ENCODE data around the gene SHMT2. TPM values are rescaled to one million over a fixed set of nuclear protein-coding genes. Genes with fewer than 3 reads are reported as not detected.
"Not testable (repeated sequence)": the region's sequence is repeated elsewhere in the genome, so short reads cannot be mapped to it uniquely, and the experiment has no call there.

SHMT2 gene
- total and polyA plus RNA-seq, 2 donors (not counting 1 experiment from before 2014, with no cell fraction given) = 154 to 380 TPM

DNA sequence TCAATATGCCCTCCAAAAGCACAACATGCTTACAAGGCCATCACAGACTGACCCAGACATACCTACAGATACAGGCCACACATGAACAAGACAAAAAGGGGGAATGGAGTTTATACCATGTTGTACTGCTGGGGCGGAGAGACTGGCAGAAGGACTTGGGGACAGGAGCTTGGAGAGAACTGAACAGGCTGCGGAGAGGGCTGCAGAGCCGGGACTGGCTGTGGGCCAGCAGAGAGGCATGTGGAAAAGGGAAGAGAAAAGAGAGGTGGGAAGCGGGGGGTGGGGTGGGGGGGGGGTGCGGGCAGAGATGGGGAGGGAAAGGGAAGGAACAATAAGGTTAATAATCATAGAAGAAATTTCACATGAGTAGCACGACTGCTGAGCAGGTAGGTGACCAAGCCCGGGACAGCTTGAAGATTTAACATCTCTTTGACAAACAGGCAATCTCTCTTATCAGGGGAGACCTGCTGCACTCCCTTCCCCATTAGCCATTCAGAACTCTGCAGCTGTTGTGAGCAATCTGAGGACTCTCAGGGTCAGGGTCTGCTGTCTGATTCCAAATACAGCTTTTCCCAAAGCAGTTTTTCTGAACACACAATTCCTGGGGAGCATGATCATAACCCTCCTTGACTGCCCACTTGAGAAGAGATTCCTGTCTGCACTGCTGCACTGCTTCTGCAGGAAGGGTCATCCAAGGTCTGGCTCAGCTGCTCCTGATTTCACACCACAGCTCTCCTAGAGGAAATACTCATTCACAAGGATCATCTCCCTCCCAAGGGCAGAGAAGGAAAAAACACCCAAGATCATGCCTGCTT, 43.0 kb downstream of the SHMT2 start:
- H3K27me3 ChIP-seq (ENCODE audit: control insufficient read depth, insufficient read depth, low read length) = no peaks in the 10 kb centered on the region
- no peak overlapping the region for H3K27ac ChIP-seq (ENCODE audit: insufficient read depth, low read length)
- H3K4me1 ChIP-seq (ENCODE audit: control insufficient read depth, extremely low read depth, insufficient read depth, low read length) = no peaks in the 10 kb centered on the region
- no peak overlapping the region for H3K4me2 ChIP-seq (ENCODE audit: extremely low read depth, insufficient read depth, low read length)
- no peaks in the 10 kb centered on the region for H3K9me3 ChIP-seq (ENCODE audit: control insufficient read depth, insufficient read depth, low read depth, low read length)
- no peak overlapping the region for H3K4me3 ChIP-seq (replicated peaks in 1 of 4; ENCODE audit: control extremely low read depth in 1 of 4, insufficient read depth in 1 of 4, low read depth in 3 of 4, low read length in 4 of 4)
- peaks cover 7% of the 10 kb centered on the region for H3K36me3 ChIP-seq (ENCODE audit: control insufficient read depth, insufficient read depth, low read length)
- H3K79me2 ChIP-seq (ENCODE audit: control insufficient read depth, insufficient read depth, low read length) = no peaks in the 10 kb centered on the region
- H2AFZ ChIP-seq (ENCODE audit: low read length) = no peak overlapping the region
- no peak for TF ChIP-seq EZH2 (IDR thresholded peaks at IDR 0.05; ENCODE audit: low read length, missing control alignments)
- TF ChIP-seq, protein P1, sequence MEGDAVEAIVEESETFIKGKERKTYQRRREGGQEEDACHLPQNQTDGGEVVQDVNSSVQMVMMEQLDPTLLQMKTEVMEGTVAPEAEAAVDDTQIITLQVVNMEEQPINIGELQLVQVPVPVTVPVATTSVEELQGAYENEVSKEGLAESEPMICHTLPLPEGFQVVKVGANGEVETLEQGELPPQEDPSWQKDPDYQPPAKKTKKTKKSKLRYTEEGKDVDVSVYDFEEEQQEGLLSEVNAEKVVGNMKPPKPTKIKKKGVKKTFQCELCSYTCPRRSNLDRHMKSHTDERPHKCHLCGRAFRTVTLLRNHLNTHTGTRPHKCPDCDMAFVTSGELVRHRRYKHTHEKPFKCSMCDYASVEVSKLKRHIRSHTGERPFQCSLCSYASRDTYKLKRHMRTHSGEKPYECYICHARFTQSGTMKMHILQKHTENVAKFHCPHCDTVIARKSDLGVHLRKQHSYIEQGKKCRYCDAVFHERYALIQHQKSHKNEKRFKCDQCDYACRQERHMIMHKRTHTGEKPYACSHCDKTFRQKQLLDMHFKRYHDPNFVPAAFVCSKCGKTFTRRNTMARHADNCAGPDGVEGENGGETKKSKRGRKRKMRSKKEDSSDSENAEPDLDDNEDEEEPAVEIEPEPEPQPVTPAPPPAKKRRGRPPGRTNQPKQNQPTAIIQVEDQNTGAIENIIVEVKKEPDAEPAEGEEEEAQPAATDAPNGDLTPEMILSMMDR (conservative IDR thresholded peaks at IDR 0.05 in 1 of 2, IDR thresholded peaks at IDR 0.05 in 1 of 2; ENCODE audit: low read depth in 1 of 2, low read length in 2 of 2) = no peak
- H3K9ac ChIP-seq (ENCODE audit: insufficient read depth, low read length) = no peak overlapping the region
- no peaks in the 10 kb centered on the region for H4K20me1 ChIP-seq (ENCODE audit: control insufficient read depth, extremely low read depth, insufficient read depth, low read length)
- DNase-seq (ENCODE audit: low read depth in 2 of 2) = peak in 1 of 2 donors; percentile 57

DNA sequence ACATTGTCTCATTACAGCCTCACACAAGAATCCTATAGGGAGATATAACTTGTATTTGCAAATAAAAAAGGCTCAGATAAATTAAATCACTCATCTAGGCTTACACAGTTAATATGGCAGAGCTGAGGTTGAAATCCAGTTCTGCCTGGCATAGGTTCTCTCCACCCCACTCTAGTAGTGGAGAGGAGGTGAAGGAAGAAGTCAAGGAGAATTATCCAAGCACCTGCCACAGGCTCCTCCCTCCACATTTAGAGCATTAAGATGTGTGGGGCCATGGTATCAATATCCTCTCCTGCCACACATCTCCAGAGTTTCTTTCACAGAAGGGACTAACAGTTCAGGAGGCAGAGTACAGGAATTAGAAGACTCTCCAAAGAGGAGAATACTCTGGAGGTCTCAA, 44.0 kb downstream of the SHMT2 start:
- Histone ChIP-seq H3K36me3 (ENCODE audit: control insufficient read depth, insufficient read depth, low read length) (peaks cover 6% of the 10 kb centered on the region), H3K9ac (ENCODE audit: insufficient read depth, low read length) (no peak overlapping the region), H3K4me3 (replicated peaks in 1 of 4; ENCODE audit: control extremely low read depth in 1 of 4, insufficient read depth in 1 of 4, low read depth in 3 of 4, low read length in 4 of 4) (no peak overlapping the region), H4K20me1 (ENCODE audit: control insufficient read depth, extremely low read depth, insufficient read depth, low read length) (no peaks in the 10 kb centered on the region), H3K27me3 (ENCODE audit: control insufficient read depth, insufficient read depth, low read length) (no peaks in the 10 kb centered on the region), H3K9me3 (ENCODE audit: control insufficient read depth, insufficient read depth, low read depth, low read length) (no peaks in the 10 kb centered on the region), H3K27ac (ENCODE audit: insufficient read depth, low read length) (no peak overlapping the region), H2AFZ (ENCODE audit: low read length) (no peak overlapping the region), H3K4me1 (ENCODE audit: control insufficient read depth, extremely low read depth, insufficient read depth, low read length) (no peaks in the 10 kb centered on the region), H3K79me2 (ENCODE audit: control insufficient read depth, insufficient read depth, low read length) (no peaks in the 10 kb centered on the region), H3K4me2 (ENCODE audit: extremely low read depth, insufficient read depth, low read length) (no peak overlapping the region)
- no peak for DNase-seq (ENCODE audit: low read depth in 2 of 2)
- no peak for TF ChIP-seq EZH2 (IDR thresholded peaks at IDR 0.05; ENCODE audit: low read length, missing control alignments)
- TF ChIP-seq, protein P1 (conservative IDR thresholded peaks at IDR 0.05 in 1 of 2, IDR thresholded peaks at IDR 0.05 in 1 of 2; ENCODE audit: low read depth in 1 of 2, low read length in 2 of 2) = no peak

- not testable (repeated sequence) for H2AFZ ChIP-seq (ENCODE audit: low read length); H4K20me1 ChIP-seq (ENCODE audit: control insufficient read depth, extremely low read depth, insufficient read depth, low read length); DNase-seq (ENCODE audit: low read depth in 2 of 2); H3K4me1 ChIP-seq (ENCODE audit: control insufficient read depth, extremely low read depth, insufficient read depth, low read length); H3K27me3 ChIP-seq (ENCODE audit: control insufficient read depth, insufficient read depth, low read length); H3K9me3 ChIP-seq (ENCODE audit: control insufficient read depth, insufficient read depth, low read depth, low read length); H3K27ac ChIP-seq (ENCODE audit: insufficient read depth, low read length); H3K4me3 ChIP-seq (replicated peaks in 1 of 4; ENCODE audit: control extremely low read depth in 1 of 4, insufficient read depth in 1 of 4, low read depth in 3 of 4, low read length in 4 of 4); H3K9ac ChIP-seq (ENCODE audit: insufficient read depth, low read length); H3K79me2 ChIP-seq (ENCODE audit: control insufficient read depth, insufficient read depth, low read length); H3K36me3 ChIP-seq (ENCODE audit: control insufficient read depth, insufficient read depth, low read length); H3K4me2 ChIP-seq (ENCODE audit: extremely low read depth, insufficient read depth, low read length)
These were observed 46.7 kb downstream of the SHMT2 start for GRCh38 chr12:57276233-57276632.
